ENCODE data around the gene WEE2.

DNA sequence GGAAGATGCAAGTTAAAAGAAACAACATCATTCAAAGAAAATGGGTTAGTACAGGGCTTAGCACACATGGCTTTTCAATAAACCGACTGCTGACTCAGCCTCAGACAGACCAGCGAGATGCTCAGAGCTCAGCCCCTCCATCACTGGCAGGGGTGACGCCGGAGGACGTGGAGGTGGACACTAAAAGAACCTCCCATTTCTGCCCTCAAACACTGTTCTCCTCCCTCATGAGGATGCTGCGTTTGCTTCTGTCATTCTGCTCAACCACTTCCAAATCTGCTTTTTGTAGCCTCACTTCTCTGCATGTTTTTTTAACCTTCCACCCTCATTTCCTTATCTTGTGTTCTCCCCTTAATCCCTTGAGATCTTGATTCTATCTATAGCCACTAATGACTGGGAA, 21.5 kb upstream of the WEE2 start:
- TF ChIP-seq, protein P1, sequence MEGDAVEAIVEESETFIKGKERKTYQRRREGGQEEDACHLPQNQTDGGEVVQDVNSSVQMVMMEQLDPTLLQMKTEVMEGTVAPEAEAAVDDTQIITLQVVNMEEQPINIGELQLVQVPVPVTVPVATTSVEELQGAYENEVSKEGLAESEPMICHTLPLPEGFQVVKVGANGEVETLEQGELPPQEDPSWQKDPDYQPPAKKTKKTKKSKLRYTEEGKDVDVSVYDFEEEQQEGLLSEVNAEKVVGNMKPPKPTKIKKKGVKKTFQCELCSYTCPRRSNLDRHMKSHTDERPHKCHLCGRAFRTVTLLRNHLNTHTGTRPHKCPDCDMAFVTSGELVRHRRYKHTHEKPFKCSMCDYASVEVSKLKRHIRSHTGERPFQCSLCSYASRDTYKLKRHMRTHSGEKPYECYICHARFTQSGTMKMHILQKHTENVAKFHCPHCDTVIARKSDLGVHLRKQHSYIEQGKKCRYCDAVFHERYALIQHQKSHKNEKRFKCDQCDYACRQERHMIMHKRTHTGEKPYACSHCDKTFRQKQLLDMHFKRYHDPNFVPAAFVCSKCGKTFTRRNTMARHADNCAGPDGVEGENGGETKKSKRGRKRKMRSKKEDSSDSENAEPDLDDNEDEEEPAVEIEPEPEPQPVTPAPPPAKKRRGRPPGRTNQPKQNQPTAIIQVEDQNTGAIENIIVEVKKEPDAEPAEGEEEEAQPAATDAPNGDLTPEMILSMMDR (IDR thresholded peaks at IDR 0.05): no peak
- no peak for TF ChIP-seq POLR2A (IDR thresholded peaks at IDR 0.05)
